Suppressor macrophage (primary cell): ENCODE measurements around the gene CDC14C.

Experiments
- DNase-seq, 4 experiments: peaks; one replicate each; pipeline ENCODE4 v3.0.0-alpha.2; 2020 to 2022

Gene CDC14C

GRCh38 chr7:48976253-48976652, 51.9 kb downstream of the CDC14C start:
- DNase-seq, result peak; percentile 51 to 83 (median 63)

- DNase-seq, result no peak
These were observed 52.5 kb downstream of the CDC14C start for GRCh38 chr7:48976850-48977249.
